Measurements from ENCODE around the gene PARD3B.

Gene PARD3B

DNA sequence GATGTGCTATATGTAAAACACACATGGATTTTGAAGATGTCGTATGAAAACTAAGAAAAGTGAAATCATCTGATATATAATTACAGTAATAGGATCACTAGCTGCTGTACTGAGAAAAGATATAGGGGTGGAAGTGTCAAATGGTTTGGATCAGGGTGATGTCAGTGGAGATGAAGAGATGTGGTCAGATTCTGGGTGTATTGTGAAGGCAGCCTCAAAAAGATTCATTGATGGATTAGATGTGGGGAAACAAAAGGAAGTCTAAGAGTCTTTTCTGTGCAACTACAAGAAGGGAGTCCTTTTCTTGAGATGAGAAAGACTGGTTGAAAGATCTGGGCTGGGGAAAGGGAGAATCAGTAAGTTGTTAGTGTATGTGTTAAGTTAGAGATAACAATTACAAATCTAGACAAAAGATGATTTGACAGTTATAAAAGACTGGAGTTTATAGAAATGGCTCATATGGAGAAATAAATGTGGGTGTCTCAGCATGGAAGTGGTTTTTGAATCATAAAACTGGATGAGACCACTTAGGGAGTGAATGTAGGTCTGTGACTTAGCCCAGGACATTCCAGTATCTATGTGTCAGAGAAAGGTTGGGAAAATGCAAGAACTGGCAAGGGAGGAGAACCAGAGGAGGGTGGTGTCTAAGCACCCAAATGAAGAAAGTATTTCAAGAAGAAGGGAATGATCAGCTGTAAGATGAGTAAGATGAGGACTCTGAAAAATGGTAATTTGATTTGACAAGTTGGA, 347.4 kb downstream of the PARD3B start:
- no peak overlapping the region for H3K4me3 ChIP-seq (ENCODE audit: low read depth, low read length)
- DNase-seq (ENCODE audit: low read depth): no peak
- TF ChIP-seq MYC (IDR thresholded peaks at IDR 0.05; ENCODE audit: low read depth, low read length): no peak
- TF ChIP-seq, protein P1, sequence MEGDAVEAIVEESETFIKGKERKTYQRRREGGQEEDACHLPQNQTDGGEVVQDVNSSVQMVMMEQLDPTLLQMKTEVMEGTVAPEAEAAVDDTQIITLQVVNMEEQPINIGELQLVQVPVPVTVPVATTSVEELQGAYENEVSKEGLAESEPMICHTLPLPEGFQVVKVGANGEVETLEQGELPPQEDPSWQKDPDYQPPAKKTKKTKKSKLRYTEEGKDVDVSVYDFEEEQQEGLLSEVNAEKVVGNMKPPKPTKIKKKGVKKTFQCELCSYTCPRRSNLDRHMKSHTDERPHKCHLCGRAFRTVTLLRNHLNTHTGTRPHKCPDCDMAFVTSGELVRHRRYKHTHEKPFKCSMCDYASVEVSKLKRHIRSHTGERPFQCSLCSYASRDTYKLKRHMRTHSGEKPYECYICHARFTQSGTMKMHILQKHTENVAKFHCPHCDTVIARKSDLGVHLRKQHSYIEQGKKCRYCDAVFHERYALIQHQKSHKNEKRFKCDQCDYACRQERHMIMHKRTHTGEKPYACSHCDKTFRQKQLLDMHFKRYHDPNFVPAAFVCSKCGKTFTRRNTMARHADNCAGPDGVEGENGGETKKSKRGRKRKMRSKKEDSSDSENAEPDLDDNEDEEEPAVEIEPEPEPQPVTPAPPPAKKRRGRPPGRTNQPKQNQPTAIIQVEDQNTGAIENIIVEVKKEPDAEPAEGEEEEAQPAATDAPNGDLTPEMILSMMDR (IDR thresholded peaks at IDR 0.05; ENCODE audit: low read depth, low read length): no peak
- TF ChIP-seq, protein P2, sequence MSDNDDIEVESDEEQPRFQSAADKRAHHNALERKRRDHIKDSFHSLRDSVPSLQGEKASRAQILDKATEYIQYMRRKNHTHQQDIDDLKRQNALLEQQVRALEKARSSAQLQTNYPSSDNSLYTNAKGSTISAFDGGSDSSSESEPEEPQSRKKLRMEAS (IDR thresholded peaks at IDR 0.05; ENCODE audit: low read depth, low read length): no peak
- TF ChIP-seq POLR2A (IDR thresholded peaks at IDR 0.05; ENCODE audit: extremely low read depth, insufficient read length): no peak

DNA sequence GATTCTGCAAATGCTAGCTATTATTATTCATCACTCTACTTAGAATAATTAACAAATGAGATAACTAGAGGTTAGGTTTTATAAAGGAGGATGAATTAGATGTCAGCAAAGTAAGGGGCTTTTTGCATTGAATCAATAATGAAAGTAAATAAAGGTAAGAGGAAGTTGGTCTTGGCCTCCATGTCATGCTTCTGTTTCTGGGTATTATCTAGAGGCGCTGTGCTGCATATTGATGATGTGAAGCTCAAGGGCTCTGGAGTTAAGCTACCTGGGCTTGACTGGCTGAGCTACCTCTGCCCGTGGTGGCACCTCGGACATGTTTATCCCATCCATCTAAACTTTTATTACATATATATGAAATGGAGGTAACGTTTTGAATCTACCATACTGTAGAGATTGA, 350.9 kb downstream of the PARD3B start:
- no peak for DNase-seq (ENCODE audit: low read depth)
- no peak overlapping the region for H3K4me3 ChIP-seq (ENCODE audit: low read depth, low read length)
- no peak for TF ChIP-seq MYC (IDR thresholded peaks at IDR 0.05; ENCODE audit: low read depth, low read length)
- no peak for TF ChIP-seq POLR2A (IDR thresholded peaks at IDR 0.05; ENCODE audit: extremely low read depth, insufficient read length)
- TF ChIP-seq, protein P2 (IDR thresholded peaks at IDR 0.05; ENCODE audit: low read depth, low read length): no peak
- TF ChIP-seq, protein P1 (IDR thresholded peaks at IDR 0.05; ENCODE audit: low read depth, low read length): no peak

DNA sequence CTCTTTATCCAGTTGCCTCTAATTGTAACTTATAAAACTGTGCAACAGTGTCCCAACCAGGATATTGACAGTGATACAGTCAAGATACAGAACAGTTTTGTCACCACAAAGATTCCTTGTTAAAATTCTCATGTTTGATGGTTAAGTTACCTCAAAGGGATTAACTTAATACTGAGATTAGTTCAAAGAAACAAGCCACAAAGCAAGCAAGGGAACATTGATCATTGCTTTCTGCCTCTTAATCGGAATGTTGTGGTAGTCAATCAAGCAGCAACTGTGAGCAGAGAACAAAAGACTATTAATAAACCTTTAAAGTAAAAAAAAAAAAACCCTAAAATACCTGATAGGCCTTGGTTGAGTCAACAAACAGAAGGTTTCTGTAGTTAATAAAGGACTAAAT, 352.3 kb downstream of the PARD3B start:
- TF ChIP-seq, protein P2 (IDR thresholded peaks at IDR 0.05; ENCODE audit: low read depth, low read length): no peak
- no peak for TF ChIP-seq POLR2A (IDR thresholded peaks at IDR 0.05; ENCODE audit: extremely low read depth, insufficient read length)
- TF ChIP-seq, protein P1 (IDR thresholded peaks at IDR 0.05; ENCODE audit: low read depth, low read length): no peak
- no peak for TF ChIP-seq MYC (IDR thresholded peaks at IDR 0.05; ENCODE audit: low read depth, low read length)
- no peak for DNase-seq (ENCODE audit: low read depth)
- no peak overlapping the region for H3K4me3 ChIP-seq (ENCODE audit: low read depth, low read length)

DNA sequence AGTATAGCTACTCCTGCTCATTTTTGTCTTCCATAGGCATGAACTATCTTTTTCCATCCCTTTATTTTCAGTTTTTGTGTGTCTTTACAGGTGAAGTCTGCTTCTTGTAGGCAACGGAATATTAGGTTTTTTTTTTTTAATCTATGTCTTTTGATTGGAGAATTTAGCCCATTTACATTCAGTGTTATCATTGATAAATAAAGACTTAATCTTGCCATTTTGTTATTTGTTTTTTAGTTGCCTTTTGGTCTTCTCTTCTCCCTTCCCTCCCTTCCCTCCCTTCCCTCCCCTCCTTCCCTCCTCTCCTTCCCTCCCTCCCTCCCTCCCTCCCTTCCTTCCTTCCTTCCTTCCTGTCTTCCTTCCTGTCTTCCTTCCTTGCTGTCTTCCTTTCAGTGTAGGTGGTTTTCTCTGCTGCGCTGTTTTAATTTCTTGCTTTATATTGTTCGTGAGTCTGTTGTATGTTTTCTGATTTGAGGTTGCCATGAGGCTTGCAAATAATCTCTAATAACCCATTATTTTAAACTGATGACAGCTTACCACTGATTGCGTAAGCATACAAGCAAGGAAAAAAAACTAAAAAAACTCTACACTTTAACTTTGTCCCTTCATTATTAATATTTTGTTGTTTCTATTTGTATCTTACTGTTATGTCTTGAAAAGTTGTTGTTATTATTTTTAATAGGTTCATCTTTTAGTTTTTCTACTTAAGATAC, 353.8 kb downstream of the PARD3B start:
- H3K4me3 ChIP-seq (ENCODE audit: low read depth, low read length): no peak overlapping the region
- TF ChIP-seq POLR2A (IDR thresholded peaks at IDR 0.05; ENCODE audit: extremely low read depth, insufficient read length): no peak
- TF ChIP-seq, protein P2 (IDR thresholded peaks at IDR 0.05; ENCODE audit: low read depth, low read length): no peak
- TF ChIP-seq MYC (IDR thresholded peaks at IDR 0.05; ENCODE audit: low read depth, low read length): no peak
- TF ChIP-seq, protein P1 (IDR thresholded peaks at IDR 0.05; ENCODE audit: low read depth, low read length): no peak
- no peak for DNase-seq (ENCODE audit: low read depth)

DNA sequence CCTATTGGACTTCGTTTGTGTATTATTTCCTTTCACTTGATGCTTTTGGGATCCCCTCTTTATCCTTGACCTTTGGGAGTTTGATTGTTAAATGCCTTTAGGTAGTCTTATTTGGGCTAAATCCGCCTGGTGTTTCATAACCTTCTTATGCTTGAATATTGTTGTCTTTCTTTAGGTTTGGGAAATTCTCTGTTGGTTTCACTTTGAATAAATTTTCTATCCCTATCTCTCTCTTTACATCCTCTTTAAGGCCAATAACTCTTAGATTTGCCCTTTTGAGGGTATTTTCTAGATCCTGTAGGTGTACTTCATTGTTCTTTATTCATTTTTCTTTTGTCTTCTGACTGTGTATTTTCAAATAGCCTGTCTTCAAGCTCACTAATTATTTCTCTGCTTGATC, 354.7 kb downstream of the PARD3B start:
- H3K4me3 ChIP-seq (ENCODE audit: low read depth, low read length): no peak overlapping the region
- DNase-seq (ENCODE audit: low read depth): no peak
- TF ChIP-seq, protein P2 (IDR thresholded peaks at IDR 0.05; ENCODE audit: low read depth, low read length): no peak
- TF ChIP-seq, protein P1 (IDR thresholded peaks at IDR 0.05; ENCODE audit: low read depth, low read length): no peak
- TF ChIP-seq MYC (IDR thresholded peaks at IDR 0.05; ENCODE audit: low read depth, low read length) (no peak), POLR2A (IDR thresholded peaks at IDR 0.05; ENCODE audit: extremely low read depth, insufficient read length) (no peak)
